H1 (cell line): ENCODE measurements around the gene P3H1. TPM values are rescaled to one million over a fixed set of nuclear protein-coding genes. Genes with fewer than 3 reads are reported as not detected.

Experiments
- CTCF ChIA-PET: fragments of 300-600 bp; sonication (Branson Sonifier 250); formaldehyde crosslinking; loops from one replicate; lab custom pipeline; 2021; ENCODE audit not compliant: partially characterized antibody; lab: Charles Lee
- POLR2A ChIA-PET: fragments of 300-600 bp; sonication (Branson Sonifier 250); formaldehyde crosslinking; loops from one replicate; lab custom pipeline; 2021; ENCODE audit warnings: inconsistent platforms; ENCODE audit not compliant: partially characterized antibody; lab: Charles Lee
- DNase-seq, 2 experiments: peaks; one replicate each; pipeline versions ENCODE4 v3.0.0 to v3.0.0-alpha.2; 2010 to 2022; ENCODE audit warnings: low spot score in 2 of 2, low read depth in 1 of 2, mixed read lengths in 1 of 2
- FAIRE-seq: peaks from 2 replicates; lab custom pipeline; 2011; peaks lifted over from hg19 to GRCh38; lab: Jason Lieb, UNC
- H2AFZ ChIP-seq: 2 replicates; pipeline ENCODE4 v1.8.1; 2012; ENCODE audit warnings: low read length, inconsistent platforms
- H2AK5ac ChIP-seq: 2 replicates; pipeline ENCODE4 v1.6.1; 2013; ENCODE audit warnings: low read depth, low read length
- H2BK120ac ChIP-seq: replicated peaks from 2 replicates; pipeline ENCODE3; 2013; ENCODE audit warnings: low read depth, low read length, inconsistent platforms
- H2BK12ac ChIP-seq: 2 replicates; pipeline ENCODE4 v1.6.1; 2013; ENCODE audit warnings: low read depth, low read length
- H2BK15ac ChIP-seq: 2 replicates; pipeline ENCODE4 v1.6.1; 2013; ENCODE audit warnings: low read length
- H2BK20ac ChIP-seq: 2 replicates; pipeline ENCODE4 v1.6.1; 2013; ENCODE audit warnings: low read length
- H2BK5ac ChIP-seq: 2 replicates; pipeline ENCODE4 v1.6.1; 2013; ENCODE audit warnings: low read depth, low read length
- H3K14ac ChIP-seq: 2 replicates; pipeline ENCODE4 v1.6.1; 2013; ENCODE audit warnings: inconsistent platforms; ENCODE audit not compliant: insufficient read length
- H3K18ac ChIP-seq: 2 replicates; pipeline ENCODE4 v1.6.1; 2013; ENCODE audit warnings: low read length; ENCODE audit errors: extremely low read depth
- H3K23ac ChIP-seq: 2 replicates; pipeline ENCODE4 v1.6.1; 2013; ENCODE audit warnings: inconsistent platforms; ENCODE audit not compliant: insufficient read length
- H3K23me2 ChIP-seq: 2 replicates; pipeline ENCODE4 v1.6.1; 2013; ENCODE audit warnings: low read depth, low read length
- H3K27ac ChIP-seq: 2 replicates; pipeline ENCODE4 v1.6.1; 2011; ENCODE audit warnings: low read depth, low read length, inconsistent platforms
- H3K27me3 ChIP-seq, 4 experiments: replicated peaks in 1 of 4; 1 replicate in 1 of 4; 2 replicates in 3 of 4; pipeline versions ENCODE4 v1.6.1 to v1.8.1; 2011 to 2013; ENCODE audit warnings: low read length in 3 of 4, mild to moderate bottlenecking in 3 of 4, inconsistent platforms in 2 of 4, mixed read lengths in 2 of 4, moderate library complexity in 1 of 4; ENCODE audit not compliant: control insufficient read depth in 3 of 4, insufficient read depth in 3 of 4; ENCODE audit errors: extremely low read depth in 1 of 4
- H3K36me3 ChIP-seq, 4 experiments: 2 replicates each; pipeline versions ENCODE4 v1.6.1 to v1.8.1; 2011 to 2013; ENCODE audit warnings: mild to moderate bottlenecking in 4 of 4, low read length in 3 of 4, moderate library complexity in 2 of 4, control low read depth in 1 of 4, inconsistent platforms in 1 of 4; ENCODE audit not compliant: insufficient read depth in 4 of 4, control insufficient read depth in 2 of 4
- H3K4ac ChIP-seq: replicated peaks from 2 replicates; pipeline ENCODE3; 2013; ENCODE audit warnings: low read length, low read depth, mixed read lengths, inconsistent platforms; ENCODE audit not compliant: insufficient read length
- H3K4me1 ChIP-seq, 4 experiments: replicated peaks in 1 of 4; 1 replicate in 1 of 4; 2 replicates in 3 of 4; pipeline versions ENCODE4 v1.6.1 to v1.8.1; 2011 to 2013; ENCODE audit warnings: low read length in 3 of 4, inconsistent platforms in 2 of 4, mixed read lengths in 1 of 4; ENCODE audit not compliant: insufficient read depth in 4 of 4, control insufficient read depth in 3 of 4
- H3K4me2 ChIP-seq, 2 experiments: 2 replicates each; pipeline versions ENCODE4 v1.6.1 to v1.8.1; 2011 to 2013; ENCODE audit warnings: low read depth in 2 of 2, low read length in 2 of 2, control low read depth in 1 of 2, inconsistent platforms in 1 of 2, mild to moderate bottlenecking in 1 of 2; ENCODE audit not compliant: insufficient read depth in 1 of 2
- H3K4me3 ChIP-seq, 4 experiments: fragments of 200-600, 300-600 bp in 1 of 4; sonication (generic), shearing (Covaris generic), sonication (Bioruptor Twin) in 1 of 4; 2 replicates each; pipeline versions ENCODE4 v1.5.1 to v1.8.1; 2011 to 2016; ENCODE audit warnings: low read length in 4 of 4, low read depth in 3 of 4, control low read depth in 2 of 4, inconsistent platforms in 2 of 4, mild to moderate bottlenecking in 2 of 4, mixed read lengths in 1 of 4, moderate library complexity in 1 of 4; ENCODE audit not compliant: insufficient read depth in 2 of 4; ENCODE audit errors: extremely low read depth in 1 of 4
- H3K56ac ChIP-seq: replicated peaks from 2 replicates; pipeline ENCODE3; 2013; ENCODE audit warnings: low read depth, mild to moderate bottlenecking, mixed read lengths, low read length, inconsistent platforms; ENCODE audit not compliant: insufficient read length
- H3K79me1 ChIP-seq: 2 replicates; pipeline ENCODE4 v1.6.1; 2013; ENCODE audit warnings: low read depth, low read length, control low read depth
- H3K79me2 ChIP-seq, 2 experiments: 2 replicates each; pipeline versions ENCODE4 v1.6.1 to v1.8.1; 2012 to 2013; ENCODE audit warnings: low read length in 2 of 2, mild to moderate bottlenecking in 2 of 2, inconsistent platforms in 1 of 2; ENCODE audit not compliant: insufficient read depth in 2 of 2, control insufficient read depth in 1 of 2
- H3K9ac ChIP-seq, 4 experiments: replicated peaks in 1 of 4; 1 replicate in 1 of 4; 2 replicates in 3 of 4; pipeline versions ENCODE4 v1.6.1 to v1.8.1; 2011 to 2013; ENCODE audit warnings: low read depth in 3 of 4, low read length in 3 of 4, control low read depth in 2 of 4, mild to moderate bottlenecking in 2 of 4, moderate library complexity in 2 of 4, inconsistent platforms in 1 of 4; ENCODE audit errors: extremely low read depth in 1 of 4
- H3K9me3 ChIP-seq, 2 experiments: 2 replicates each; pipeline versions ENCODE4 v1.6.1 to v1.8.1; 2012 to 2013; ENCODE audit warnings: mild to moderate bottlenecking in 2 of 2, moderate library complexity in 2 of 2, control low read depth in 1 of 2, inconsistent platforms in 1 of 2, low read depth in 1 of 2, low read length in 1 of 2, mixed read lengths in 1 of 2; ENCODE audit not compliant: insufficient read depth in 2 of 2
- H4K20me1 ChIP-seq, 2 experiments: replicated peaks in 1 of 2; 2 replicates each; pipeline versions ENCODE3 to v1.8.1; 2011 to 2013; ENCODE audit warnings: inconsistent platforms in 2 of 2, low read length in 2 of 2, mild to moderate bottlenecking in 1 of 2; ENCODE audit not compliant: insufficient read depth in 2 of 2, control insufficient read depth in 1 of 2
- H4K5ac ChIP-seq: 2 replicates; pipeline ENCODE4 v1.6.1; 2013; ENCODE audit warnings: low read length, low read depth, mixed read lengths, inconsistent platforms; ENCODE audit not compliant: insufficient read length
- H4K8ac ChIP-seq: 2 replicates; pipeline ENCODE4 v1.8.0; 2013; ENCODE audit warnings: mild to moderate bottlenecking, moderate library complexity, low read length, inconsistent platforms; ENCODE audit not compliant: insufficient read depth; ENCODE audit errors: extremely low read depth
- H4K91ac ChIP-seq: replicated peaks from 2 replicates; pipeline ENCODE3; 2013; ENCODE audit warnings: low read length, mixed read lengths, inconsistent platforms; ENCODE audit not compliant: insufficient read length
- KDM1A ChIP-seq: fragments of 200-600, 300-600 bp; sonication (generic); IDR thresholded peaks from 2 replicates; pipeline ENCODE4 v1.7.1; 2016; ENCODE audit warnings: mild to moderate bottlenecking, low read length, borderline replicate concordance
- MAX ChIP-seq: IDR thresholded peaks from 2 replicates; pipeline ENCODE4 v1.6.1; 2012; ENCODE audit warnings: inconsistent platforms
- SIX5 ChIP-seq: IDR thresholded peaks from 2 replicates; pipeline ENCODE4 v1.6.1; 2011; ENCODE audit warnings: mild to moderate bottlenecking, low read depth, low read length
- TBP ChIP-seq: IDR thresholded peaks from 2 replicates; pipeline ENCODE4 v1.6.1; 2011; ENCODE audit warnings: low read depth, low read length, improper control_type of control experiment
- WGBS, 2 experiments: shearing (Covaris generic) in 1 of 2; methylation state at CpG; one replicate each; pipeline versions ENCODE4 v1.1.6 to v1.1.7; 2013 to 2015; ENCODE audit warnings: low lambda C conversion rate in 2 of 2, mixed read lengths in 2 of 2, inconsistent platforms in 1 of 2, low coverage in 1 of 2, missing lambda C conversion rate in 1 of 2; ENCODE audit not compliant: insufficient replicate concordance in 2 of 2, insufficient coverage in 1 of 2, insufficient read length in 1 of 2; ENCODE audit errors: extremely low coverage in 1 of 2, missing lambda C conversion rate in 1 of 2; 5-methylcytosine and 5-hydroxymethylcytosine counted together
- polyA plus RNA-seq, 7 experiments: library from polyadenylated mRNA; depleted of rRNA in 3 of 7; stranded (reverse) in 5 of 7; unstranded in 2 of 7; fragments of >200 nt in 5 of 7; fragments of 200-250 nt in 2 of 7; gene quantifications; 1 replicate in 5 of 7; 2 replicates in 1 of 7; 4 replicates in 1 of 7; pipeline versions ENCODE4 v1.2.1 to v1.2.3, GENCODE V29; 2011 to 2013; ENCODE audit warnings: missing spikeins in 2 of 7, mixed read lengths in 2 of 7
- total RNA-seq: library from RNA; stranded (reverse); fragmentation: NEBNext Ultra II Directional; extraction: Animal tissue kit (Norgen Biotek cat#: 25700); gene quantifications from 2 replicates; pipeline ENCODE4 v1.2.1, GENCODE V29; 2021

Gene P3H1
- total and polyA plus RNA-seq, 2 of the 8 experiments (the other 6 are each of a cell fraction or from before 2014, with no cell fraction given): 58.4 to 87.5 TPM

- H3K36me3 ChIP-seq: peaks cover 5 to 32% (median 20%) of the 10 kb centered on the region in 4 experiments; a peak in 7 of 8 replicates
These were observed 12.9 kb upstream of the P3H1 start for GRCh38 chr1:42779725-42780124.

More at GRCh38 chr1:42779725-42780124, 12.9 kb upstream of the P3H1 start:
- H2BK20ac ChIP-seq: no peak overlapping the region
- H3K4me2 ChIP-seq: no peak overlapping the region
- no peak overlapping the region for H4K91ac ChIP-seq
- ChIA-PET CTCF (interaction anchor here (1.0 to 6.4 kb wide), 13 partner anchors 11 to 305 kb away, joined by 3 to 83 read pairs (median 6); partner anchors contain the start of genes C1orf50 and P3H1), POLR2A (interaction anchor here (1.3 to 1.5 kb wide), 5 partner anchors 9 to 294 kb away, joined by 3 to 4 read pairs (median 3); partner anchors contain the start of gene CLDN19)
- no peak overlapping the region for H3K27ac ChIP-seq
- no peak overlapping the region for H2BK120ac ChIP-seq
- H3K9me3 ChIP-seq: no peaks in the 10 kb centered on the region
- FAIRE-seq (no peak), DNase-seq (no peak)
- H3K23ac ChIP-seq: no peak overlapping the region
- no peak overlapping the region for H3K14ac ChIP-seq
- H3K79me1 ChIP-seq: no peaks in the 10 kb centered on the region
- H3K9ac ChIP-seq: no peak overlapping the region
- H4K8ac ChIP-seq: no peak overlapping the region
- H3K18ac ChIP-seq: no peak overlapping the region
- H3K79me2 ChIP-seq: no peaks in the 10 kb centered on the region
- H3K4ac ChIP-seq: no peak overlapping the region
- H2AK5ac ChIP-seq: no peak overlapping the region
- H3K27me3 ChIP-seq: no peaks in the 10 kb centered on the region
- no peaks in the 10 kb centered on the region for H3K23me2 ChIP-seq
- H3K56ac ChIP-seq: no peak overlapping the region
- H2AFZ ChIP-seq: no peak overlapping the region
- no peak overlapping the region for H2BK12ac ChIP-seq
- no peaks in the 10 kb centered on the region; a peak in 1 of 7 replicates for H3K4me1 ChIP-seq
- no peaks in the 10 kb centered on the region for H4K20me1 ChIP-seq
- H4K5ac ChIP-seq: no peak overlapping the region
- no peak overlapping the region for H2BK15ac ChIP-seq
- no peak overlapping the region for H2BK5ac ChIP-seq
- WGBS, 2 experiments: 86% methylated on average over 2 of the region's 2 CpGs; no CpG with 5 or more reads in 1 of the 2 experiments
- H3K4me3 ChIP-seq: no peak overlapping the region
- TF ChIP-seq SIX5: no peak
- TF ChIP-seq MAX: no peak
- no peak for TF ChIP-seq TBP
- TF ChIP-seq KDM1A: no peak
